GM19351 (cell line): ENCODE measurements around the gene RRAS.

Source experiments
- ATAC-seq: cut with Tn5 transposase; IDR thresholded peaks from one replicate; pipeline ENCODE4 v1.9.1; 2021; ENCODE audit warnings: mild to moderate bottlenecking, moderate library complexity; ENCODE audit not compliant: unreplicated experiment

The RRAS gene

GRCh38 chr19:49640113-49640898, at the start of gene RRAS:
RRAS (minus strand) TSS chr19:49640143; CDS start chr19:49640098, 45 bp downstream.
- ATAC-seq = peak; percentile 53

- ATAC-seq = no peak
These were observed 49.5 kb upstream of the RRAS start, which contains the start of gene ADM5 for GRCh38 chr19:49689133-49690078. ADM5 (plus strand) TSS chr19:49689594; CDS start chr19:49689838, 244 bp downstream.

- no peak for ATAC-seq
These were observed 48.7 kb upstream of the RRAS start for GRCh38 chr19:49688531-49689132.

GRCh38 chr19:49687566-49688316, 47.8 kb upstream of the RRAS start:
- ATAC-seq = no peak

- ATAC-seq = no peak
These were observed 47.2 kb upstream of the RRAS start for GRCh38 chr19:49687150-49687549.

- ATAC-seq = no peak
These were observed 46.7 kb upstream of the RRAS start for GRCh38 chr19:49686503-49687088.

GRCh38 chr19:49685845-49686332, 45.9 kb upstream of the RRAS start:
- no peak for ATAC-seq

- no peak for ATAC-seq
These were observed 45.1 kb upstream of the RRAS start for GRCh38 chr19:49684983-49685553.

GRCh38 chr19:49684251-49684982, 44.5 kb upstream of the RRAS start:
- no peak for ATAC-seq

GRCh38 chr19:49683814-49684250, 43.9 kb upstream of the RRAS start:
- no peak for ATAC-seq

GRCh38 chr19:49682274-49682673, 42.3 kb upstream of the RRAS start:
- no peak for ATAC-seq

- no peak for ATAC-seq
These were observed 41.9 kb upstream of the RRAS start for GRCh38 chr19:49681830-49682229.

GRCh38 chr19:49680421-49681351, 40.7 kb upstream of the RRAS start:
- ATAC-seq = no peak

GRCh38 chr19:49679771-49680413, 39.9 kb upstream of the RRAS start:
- ATAC-seq = no peak

- no peak for ATAC-seq
These were observed 39.2 kb upstream of the RRAS start for GRCh38 chr19:49678985-49679770.

GRCh38 chr19:49677901-49678674, 38.1 kb upstream of the RRAS start:
- no peak for ATAC-seq
